Bone marrow (tissue), 2 donors: ENCODE data around the gene PSME4.
"Not testable (repeated sequence)": the region's sequence is repeated elsewhere in the genome, so short reads cannot be mapped to it uniquely, and the experiment has no call there.

Experiments used
- DNase-seq, 2 donors: peaks; one replicate each; lab custom pipeline; 2025; lab: John Stamatoyannopoulos, UW

Gene PSME4

DNA sequence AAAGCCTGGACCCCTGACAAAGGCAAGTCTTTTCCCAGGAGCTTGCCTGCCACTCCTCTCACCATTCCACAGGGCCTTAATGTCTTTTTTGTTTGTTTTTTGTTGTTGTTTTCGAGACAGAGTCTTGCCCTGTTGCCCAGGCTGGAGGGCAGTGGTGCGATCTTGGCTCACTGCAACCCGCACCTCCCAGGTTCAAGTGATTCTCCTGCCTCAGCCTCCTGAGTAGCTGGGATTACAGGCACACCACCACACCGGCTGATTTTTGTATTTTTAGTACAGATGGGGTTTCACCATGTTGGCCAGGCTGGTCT is 140.9 kb downstream of the PSME4 start:
- not testable (repeated sequence) for DNase-seq

DNA sequence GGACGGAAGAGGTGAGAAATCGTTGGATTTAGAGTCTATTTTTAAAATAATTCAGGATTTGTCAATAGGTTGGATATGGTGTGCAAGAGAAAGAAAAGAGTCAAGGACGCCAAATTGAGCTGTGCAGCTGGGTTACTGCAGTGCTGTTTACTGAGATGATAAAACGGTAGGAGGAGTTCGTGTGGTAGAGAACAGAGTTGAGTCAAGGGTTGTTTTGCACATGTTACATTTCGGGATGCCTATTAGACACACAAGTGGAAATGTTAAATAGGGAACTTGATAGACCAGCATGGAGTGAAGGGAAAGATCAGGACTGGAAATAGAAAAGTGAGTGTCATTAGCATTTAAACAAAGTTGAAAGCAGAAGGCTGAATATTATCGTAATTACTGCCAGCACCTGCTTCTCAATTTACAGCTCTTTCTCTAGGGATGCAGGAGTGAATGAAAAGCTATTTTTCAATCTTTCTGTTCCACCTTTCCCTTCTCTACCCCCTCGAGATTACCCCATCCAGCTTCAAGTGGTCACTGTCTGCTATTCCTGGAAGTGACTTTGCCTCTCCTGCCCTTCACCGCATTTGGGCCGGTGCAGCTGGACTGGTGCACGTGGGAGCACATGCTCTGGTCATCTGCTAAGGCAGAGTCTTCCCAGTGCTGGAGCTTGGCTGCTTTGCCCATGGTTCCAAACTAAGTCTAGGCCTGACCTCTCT is 141.4 kb downstream of the PSME4 start:
- DNase-seq, result no peak

DNA sequence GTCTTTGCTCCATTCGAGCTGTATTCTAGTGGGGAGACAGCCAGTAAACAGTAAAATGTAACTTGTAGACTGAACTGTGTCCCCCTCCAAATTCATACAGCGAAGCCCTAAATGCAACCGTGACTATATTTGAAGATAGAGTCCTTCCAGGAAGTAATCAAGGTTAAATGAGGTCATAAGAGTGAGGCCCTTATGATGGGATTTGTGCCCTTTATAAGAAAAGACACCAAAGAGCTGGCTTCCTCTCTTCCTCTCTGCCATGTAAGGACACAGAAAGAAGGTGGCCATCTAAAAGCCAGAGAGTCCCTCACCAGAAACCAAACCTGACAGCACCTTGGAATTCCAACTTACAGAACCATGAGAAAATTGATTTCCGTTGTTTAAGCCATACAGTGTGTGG is 142.5 kb downstream of the PSME4 start:
- no peak for DNase-seq

DNA sequence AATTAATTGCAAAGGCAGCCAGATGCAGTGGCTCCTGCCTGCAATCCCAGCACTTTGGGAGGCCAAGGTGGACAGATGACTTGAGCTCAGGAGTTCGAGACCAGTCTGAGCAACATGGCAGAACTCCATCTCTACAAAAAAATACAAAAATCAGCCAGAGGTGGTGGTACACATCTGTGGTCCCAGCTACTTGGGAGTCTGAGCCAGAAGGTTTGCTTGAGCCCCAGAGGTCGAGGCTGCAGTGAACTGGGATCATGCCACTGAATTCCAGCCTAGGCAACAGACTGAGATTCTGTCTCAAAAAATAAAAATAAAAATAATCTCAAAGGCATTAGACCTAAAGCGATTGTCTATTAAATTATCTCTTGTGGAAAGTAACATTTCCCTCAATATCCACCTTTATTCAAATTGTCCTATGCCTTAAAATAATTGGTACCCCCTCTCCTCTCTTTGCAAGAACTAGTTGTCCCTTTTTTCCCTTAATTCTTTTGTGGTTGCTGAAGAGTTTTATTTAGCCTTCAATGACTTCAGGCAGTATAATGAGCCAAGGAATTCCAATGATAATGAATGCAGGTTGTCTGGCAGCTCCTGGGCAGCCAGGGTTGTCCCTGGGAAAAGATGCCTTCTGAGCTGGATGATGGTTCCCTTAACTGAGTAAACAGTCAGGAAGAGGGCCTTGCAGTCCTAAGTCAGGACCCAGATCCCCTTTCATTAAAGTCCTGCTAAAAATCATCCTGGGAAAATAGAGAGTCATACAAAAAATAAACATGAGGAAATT is 143.2 kb downstream of the PSME4 start:
- no peak for DNase-seq

DNA sequence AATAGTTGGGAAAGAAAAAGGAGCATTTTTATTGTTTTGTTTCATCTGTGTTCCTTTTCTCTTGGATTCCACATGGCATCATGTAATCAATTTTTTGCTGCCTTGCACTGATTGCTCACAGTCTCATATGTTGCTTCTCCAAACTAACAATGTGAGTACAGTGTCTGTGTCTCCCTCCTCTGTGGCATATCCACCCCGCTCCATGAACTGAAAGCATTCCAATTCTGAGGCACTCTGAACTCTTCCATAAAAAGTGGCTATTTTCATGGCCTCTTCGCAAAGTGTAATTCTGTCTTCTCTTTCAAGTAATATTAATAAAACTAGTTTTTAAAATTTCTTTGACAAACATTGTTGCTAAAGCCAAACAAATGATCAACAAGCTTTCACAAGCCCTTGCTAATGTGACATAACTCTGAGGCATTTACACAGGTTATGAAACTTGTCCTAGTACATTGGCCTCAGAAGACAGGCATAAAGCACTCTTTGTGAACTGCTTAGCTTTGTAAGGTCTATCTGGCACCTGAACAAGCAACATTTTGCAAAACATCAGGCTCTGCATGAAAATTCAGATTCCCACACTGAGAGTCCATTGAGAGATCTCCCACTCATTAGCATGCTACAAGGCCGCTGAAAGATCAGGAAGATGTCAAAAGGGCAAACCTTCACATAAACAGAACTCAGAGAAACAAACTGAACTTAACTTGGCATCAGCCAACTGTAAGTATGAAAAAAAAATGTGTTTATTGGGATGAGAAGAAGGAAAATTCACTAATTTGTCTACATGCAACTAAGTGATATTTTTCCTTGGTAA is 144.0 kb downstream of the PSME4 start:
- DNase-seq, result no peak

DNA sequence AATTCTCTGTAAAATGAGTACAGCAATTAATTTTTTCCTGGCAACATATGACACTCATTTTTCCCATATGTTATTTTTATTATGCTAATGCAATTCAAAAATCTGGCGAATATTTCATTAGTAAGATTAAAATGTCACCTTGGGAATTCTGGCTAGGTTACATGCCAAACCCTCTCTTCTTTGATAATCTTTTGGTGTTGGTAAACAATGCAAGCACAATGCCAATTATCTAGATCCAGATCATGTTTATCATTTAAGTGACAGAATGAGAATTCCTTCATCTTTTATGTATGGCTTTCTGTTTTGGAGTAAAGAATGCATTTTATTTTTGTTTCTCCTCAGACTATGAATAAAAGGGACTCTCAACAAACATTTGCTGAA is 144.8 kb downstream of the PSME4 start:
- DNase-seq, result no peak

DNA sequence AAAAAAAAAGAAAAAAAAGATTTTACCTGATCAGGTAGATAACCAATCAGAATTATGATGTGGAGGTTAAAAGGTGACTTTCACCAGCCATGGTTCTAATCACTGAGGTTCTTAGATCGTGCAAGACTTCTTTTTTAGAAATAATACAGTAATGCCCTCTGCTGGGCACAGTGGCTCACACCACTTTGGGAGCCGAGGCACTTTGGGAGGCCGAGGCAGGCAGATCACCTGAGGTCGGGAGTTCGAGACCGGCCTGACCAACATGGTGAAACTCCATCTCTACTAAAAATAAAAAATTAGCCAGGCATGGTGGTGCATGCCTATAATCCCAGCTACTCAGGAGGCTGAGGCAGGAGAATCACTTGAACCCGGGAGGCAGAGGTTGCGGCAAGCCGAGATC is 147.2 kb downstream of the PSME4 start:
- DNase-seq, result not testable (repeated sequence)

DNA sequence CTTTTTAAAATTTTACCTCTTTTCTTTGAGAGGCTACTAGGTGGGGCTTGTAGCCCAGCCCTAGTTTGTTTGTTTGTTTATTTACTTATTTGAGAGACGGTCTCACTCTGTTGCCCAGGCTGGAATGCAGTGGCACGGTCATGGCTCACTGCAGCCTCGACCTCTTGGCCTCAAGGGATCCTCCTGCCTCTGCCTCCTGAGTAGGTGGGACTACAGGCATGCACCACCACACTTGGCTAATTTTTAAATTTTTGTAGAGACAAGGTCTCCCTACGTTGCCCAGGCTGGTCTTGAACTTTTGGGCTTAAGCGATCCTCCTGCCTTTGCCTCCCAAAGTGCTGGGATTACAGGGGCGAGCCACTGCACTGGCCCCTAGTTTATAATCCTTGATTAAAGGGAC is 149.0 kb downstream of the PSME4 start:
- DNase-seq, result no peak

DNA sequence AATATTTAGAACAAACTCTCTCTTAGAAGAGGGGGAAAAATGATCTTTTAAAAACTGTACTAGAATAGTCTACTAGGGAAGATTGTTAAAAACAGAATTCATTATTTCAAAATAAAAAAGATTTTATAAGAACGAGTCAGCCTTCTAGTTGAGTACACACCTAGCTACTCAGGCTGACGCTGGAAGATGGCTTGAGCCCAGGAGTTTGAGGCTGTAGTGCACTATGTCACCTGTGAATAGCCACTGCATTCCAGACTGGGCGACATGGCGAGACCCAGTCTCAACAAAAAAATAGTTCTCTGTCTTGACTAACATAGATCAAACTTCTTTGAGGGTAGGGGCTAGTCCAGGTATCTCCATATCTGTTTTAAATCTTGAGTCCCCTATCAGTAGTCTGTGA is 150.1 kb downstream of the PSME4 start:
- DNase-seq, result no peak

DNA sequence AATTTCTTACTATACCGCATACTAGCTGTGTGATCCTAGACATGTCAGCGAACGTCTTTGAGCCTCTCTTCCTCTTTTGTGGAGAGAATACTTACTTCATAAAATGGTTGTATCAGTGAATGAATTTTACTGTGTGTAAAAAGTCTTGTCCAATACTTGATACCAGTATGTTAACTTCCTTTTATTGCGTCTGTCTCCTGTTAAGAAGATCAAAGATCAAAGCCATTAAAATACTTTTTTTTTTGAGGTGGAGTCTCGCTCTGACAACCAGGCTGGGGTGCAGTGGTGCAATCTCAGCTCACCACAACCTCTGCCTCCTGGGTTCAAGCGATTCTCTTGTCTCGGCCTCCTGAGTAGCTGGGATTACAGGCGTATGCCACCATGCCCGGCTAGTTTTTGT is 150.7 kb downstream of the PSME4 start:
- DNase-seq, result no peak

DNA sequence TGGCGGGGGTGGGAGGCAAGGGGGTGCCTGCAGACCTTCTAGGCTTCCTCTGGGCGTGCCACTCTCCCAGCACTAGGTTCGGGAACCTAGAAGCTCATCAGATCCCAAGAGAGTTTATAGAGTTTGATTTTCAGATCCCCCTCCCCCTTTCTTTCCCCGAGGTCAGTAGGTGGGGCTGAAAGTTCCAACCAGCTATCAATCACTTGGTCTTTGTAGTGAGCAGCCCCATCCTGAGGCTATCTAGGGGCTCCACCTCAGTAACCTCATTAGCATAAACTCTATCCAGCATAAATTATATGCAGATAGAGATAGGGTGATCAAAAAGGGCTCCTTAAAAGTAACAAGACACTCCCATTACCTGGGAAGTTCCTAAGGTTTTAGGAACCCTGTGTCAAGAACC is 151.2 kb downstream of the PSME4 start:
- no peak for DNase-seq

DNA sequence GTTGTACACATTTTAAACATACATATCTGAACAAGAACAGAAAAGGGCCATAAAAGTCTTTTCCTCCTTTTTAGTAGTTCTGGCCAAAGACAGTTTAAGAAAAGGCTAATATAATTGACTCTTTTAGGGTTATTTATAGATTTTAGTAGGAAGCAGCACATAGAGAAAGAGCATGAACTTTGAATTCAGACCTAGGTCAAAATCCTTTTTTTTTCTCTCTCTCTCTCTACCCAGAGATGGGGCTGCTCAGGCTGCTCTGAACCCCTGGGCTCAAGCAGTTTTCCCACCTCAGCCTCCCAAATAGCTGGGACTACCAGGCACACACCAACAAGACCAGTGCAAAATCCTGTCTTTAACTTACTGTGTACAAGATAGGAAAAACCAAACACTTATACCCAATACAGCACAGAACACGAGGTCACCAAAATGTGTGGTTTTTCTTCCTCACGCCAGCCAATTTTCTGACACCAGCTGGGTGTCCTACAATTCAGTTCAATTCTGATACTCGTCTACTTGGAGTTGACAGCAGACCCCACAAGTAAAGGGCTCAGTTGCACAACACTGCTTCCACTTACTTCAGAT is 151.8 kb downstream of the PSME4 start:
- DNase-seq, result no peak
